GM21825 (cell line): ENCODE results near the gene JAM3.
"Not testable (repeated sequence)": the region's sequence is repeated elsewhere in the genome, so short reads cannot be mapped to it uniquely, and the experiment has no call there.

Experiments
- ATAC-seq: cut with Tn5 transposase; IDR thresholded peaks from one replicate; pipeline ENCODE4 v1.9.1; 2021; ENCODE audit warnings: mild to moderate bottlenecking, moderate library complexity; ENCODE audit not compliant: unreplicated experiment

The JAM3 gene

DNA sequence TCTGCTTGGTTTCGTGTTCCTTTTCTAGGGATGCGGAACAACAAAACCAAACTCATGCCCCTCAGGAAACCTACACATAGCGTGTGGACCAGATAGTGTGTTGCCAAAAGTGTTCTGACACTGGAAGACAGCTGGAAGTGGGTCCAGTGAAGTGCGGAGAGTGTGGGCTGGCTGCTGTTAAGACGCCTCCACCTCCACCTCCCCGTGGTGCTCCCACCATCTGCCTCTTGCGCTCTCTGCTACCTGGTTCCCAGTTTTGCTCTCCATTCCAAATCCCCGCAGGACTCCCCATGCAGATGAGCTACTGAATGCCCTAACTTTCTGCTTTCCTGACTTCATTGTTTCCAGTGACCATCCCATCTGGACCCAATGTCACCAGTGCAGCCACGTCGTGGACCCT, 103.1 kb downstream of the JAM3 start:
- ATAC-seq = no peak

DNA sequence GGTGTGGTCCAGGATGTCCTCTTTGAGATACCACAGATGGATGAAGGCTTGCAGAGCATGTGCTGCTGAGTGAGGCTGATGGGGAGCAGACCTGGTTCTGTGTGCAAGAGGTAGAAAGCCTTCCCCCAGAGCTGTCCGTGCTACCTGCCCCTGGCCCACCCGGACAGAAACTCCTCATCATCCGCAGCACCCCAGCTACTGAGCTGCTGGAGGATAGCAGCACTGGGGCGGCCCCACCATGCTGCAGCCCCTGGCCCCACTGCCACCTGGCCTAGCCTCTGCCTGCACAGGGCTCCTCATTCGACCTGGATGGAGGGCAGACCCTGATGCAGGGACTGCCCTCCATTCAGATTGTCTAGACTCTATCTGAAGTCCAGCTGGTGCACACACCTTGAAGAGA, 104.4 kb downstream of the JAM3 start:
- ATAC-seq = no peak

DNA sequence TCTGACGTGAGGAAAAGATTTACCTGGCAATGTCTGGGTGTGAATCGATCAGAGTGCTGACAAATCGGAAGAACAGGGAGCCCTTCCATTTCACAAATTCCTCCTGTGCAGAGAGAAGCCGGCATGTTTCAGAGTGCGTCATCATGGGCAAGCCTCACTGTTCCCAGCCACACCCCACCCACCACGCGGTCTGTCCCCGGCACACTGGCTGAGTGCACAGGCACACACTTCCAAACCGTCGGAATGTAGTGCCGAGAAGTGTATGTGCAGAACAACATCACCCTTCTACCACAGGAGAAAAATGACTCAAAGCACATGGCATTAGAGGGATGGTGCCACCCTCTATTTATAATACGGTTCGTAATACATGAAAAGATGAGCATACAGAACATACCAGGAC, 107.4 kb downstream of the JAM3 start:
- no peak for ATAC-seq

DNA sequence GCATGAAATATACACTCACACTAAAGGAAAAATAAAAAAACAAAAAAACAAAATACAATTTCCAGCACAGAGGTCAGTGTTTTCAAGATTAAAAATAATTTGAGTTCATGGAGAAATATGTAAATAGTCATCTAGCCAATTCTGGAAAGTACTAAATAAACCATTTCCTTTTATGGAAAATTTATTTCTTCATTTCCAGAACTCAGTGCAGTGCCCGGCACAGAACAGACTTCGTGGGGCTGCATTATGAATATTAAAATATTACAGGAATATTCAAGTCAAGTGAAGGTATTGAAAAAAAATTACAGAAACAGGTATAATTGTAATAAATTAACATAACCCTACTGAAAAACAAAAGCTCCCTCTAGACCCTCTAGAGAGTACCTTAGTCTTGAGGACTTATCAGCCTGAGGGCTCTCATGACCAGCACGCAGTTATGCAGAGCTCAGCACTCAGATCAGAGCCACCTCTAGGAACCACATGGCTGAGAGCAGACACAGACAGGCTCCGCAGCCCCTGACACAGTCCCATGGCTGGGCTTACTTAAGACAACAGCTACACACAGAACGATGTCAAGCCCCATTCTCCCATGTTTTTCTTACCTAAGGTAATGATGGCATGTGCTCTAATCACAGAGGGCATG, 109.3 kb downstream of the JAM3 start:
- ATAC-seq = no peak

DNA sequence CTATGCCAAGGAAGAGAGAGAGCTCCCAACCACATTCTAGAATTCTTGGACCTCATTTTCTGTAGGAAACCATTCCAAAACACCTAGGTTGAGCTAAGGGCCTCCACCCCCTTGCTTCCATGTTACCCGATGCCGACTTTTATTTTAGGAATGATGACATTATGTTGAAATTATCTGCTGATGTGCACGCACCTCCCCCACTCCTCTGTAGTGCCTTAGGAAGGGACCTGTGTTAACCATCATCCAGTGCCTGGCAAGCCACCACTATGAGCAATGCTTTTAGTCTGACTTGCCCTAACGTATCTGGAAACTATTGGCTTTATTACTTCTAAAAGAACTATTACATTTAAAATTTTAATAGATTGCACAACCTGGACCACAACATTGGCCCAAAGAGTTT, 112.8 kb downstream of the JAM3 start:
- ATAC-seq = no peak

DNA sequence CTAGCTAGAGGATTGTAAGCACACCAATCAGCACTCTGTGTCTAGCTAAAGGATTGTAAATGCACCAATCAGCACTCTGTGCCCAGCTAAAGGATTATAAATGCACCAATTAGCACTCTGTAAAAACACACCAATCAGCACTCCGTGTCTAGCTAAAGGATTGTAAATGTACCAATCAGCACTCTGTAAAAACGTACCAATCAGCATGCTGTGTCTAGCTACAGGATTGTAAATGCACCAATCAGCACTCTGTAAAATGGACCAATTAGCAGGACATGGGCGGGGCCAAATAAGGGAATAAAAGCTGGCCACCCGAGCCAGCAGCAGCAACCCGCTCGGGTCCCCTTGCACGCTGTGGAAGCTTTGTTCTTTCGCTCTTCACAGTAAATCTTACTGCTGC, 119.2 kb downstream of the JAM3 start:
- not testable (repeated sequence) for ATAC-seq

DNA sequence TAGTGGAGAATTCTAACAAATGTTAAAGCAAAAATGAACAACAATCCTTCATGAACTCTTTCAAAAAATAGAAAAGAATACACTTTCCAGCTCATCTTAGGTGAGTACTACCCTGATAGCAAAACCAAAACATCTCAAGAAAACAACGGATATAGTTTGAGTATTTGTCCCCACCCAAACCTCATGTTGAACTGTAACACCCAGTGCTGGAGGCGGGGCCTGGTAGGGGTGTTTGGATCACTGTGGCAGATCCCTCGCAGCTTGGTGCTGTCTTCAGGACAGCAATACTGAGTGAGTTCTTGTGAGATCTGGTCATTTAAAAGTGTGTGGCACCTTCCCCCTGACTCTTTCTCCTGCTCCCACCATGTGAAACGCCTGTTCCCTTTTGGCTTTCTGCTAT, 127.9 kb downstream of the JAM3 start:
- ATAC-seq = no peak

DNA sequence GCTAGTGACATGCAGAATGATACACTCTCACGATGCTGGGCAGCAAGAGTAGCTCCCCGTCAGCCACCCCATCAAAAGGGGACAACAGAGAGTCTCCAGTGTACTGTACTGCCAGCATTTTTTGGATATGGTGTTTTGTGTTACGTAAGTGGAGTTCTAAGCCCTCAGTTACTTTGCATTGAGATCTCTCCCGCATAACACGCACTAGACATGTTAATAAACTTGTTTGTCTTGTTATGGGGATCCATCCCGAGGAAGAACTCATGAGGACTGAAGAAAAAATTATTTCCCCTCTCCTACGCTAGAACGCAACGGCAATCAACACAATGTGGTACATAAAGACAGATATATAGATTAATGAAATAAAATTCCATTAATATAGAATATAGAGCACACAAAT, 130.7 kb downstream of the JAM3 start:
- ATAC-seq = no peak

DNA sequence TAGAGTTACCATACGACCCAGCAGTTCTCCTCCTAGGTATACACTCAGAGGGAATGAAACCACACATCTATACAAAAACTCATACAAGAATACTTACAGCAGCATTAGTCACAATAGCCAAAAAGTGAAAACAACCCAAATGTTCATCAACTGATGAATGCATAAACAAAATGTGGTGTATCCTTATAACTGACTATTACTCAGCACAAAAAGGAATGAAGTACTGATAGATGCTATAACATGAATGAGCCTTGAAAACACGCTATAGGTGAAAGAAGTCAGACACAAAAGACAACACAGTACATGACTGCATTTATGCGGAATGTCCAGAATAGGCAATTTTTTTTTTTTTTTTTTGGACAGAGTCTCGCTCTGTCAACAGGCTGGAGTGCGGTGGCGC, 131.8 kb downstream of the JAM3 start:
- no peak for ATAC-seq
